H1 (cell line): ENCODE data around the gene MDH1B. TPM values are rescaled to one million over a fixed set of nuclear protein-coding genes. Genes with fewer than 3 reads are reported as not detected.

ENCODE experiments used
- ASH2L ChIP-seq: fragments of 200-600, 300-600 bp; sonication (generic); IDR thresholded peaks from one replicate; pipeline ENCODE4 v1.7.1; 2017; ENCODE audit warnings: low read length
- BACH1 ChIP-seq: IDR thresholded peaks from 2 replicates; pipeline ENCODE4 v1.6.1; 2012; ENCODE audit warnings: low read length, improper control_type of control experiment
- BRCA1 ChIP-seq: IDR thresholded peaks from 2 replicates; pipeline ENCODE4 v1.6.1; 2012; ENCODE audit warnings: low read depth, low read length, improper control_type of control experiment
- CBX8 ChIP-seq: fragments of 300-800, 300-1000 bp; sonication (generic); IDR thresholded peaks from 2 replicates; pipeline ENCODE4 v1.7.1; 2016; ENCODE audit warnings: low read depth, low read length, borderline replicate concordance
- CREB1 ChIP-seq: IDR thresholded peaks from 2 replicates; pipeline ENCODE4 v1.6.1; 2012; ENCODE audit warnings: inconsistent platforms
- EZH2 ChIP-seq: fragments of 200-600 bp; sonication (generic); IDR thresholded peaks from 2 replicates; pipeline ENCODE4 v1.7.1; 2012; ENCODE audit warnings: low read depth, mild to moderate bottlenecking, moderate library complexity, low read length, inconsistent platforms; ENCODE audit not compliant: severe bottlenecking
- FOSL1 ChIP-seq: IDR thresholded peaks from 2 replicates; pipeline ENCODE4 v1.6.1; 2011; ENCODE audit warnings: mild to moderate bottlenecking, low read depth, low read length, moderate library complexity; ENCODE audit not compliant: insufficient read depth
- GTF2F1 ChIP-seq: IDR thresholded peaks from 2 replicates; pipeline ENCODE4 v1.6.1; 2012; ENCODE audit warnings: low read depth, low read length, improper control_type of control experiment, borderline replicate concordance
- HDAC6 ChIP-seq: IDR thresholded peaks from one replicate; pipeline ENCODE4 v1.7.1; 2012; ENCODE audit warnings: low read depth, mild to moderate bottlenecking, inconsistent platforms, low read length, moderate library complexity
- KDM1A ChIP-seq: fragments of 200-600, 300-600 bp; sonication (generic); IDR thresholded peaks from 2 replicates; pipeline ENCODE4 v1.7.1; 2016; ENCODE audit warnings: mild to moderate bottlenecking, low read length, borderline replicate concordance
- MAFK ChIP-seq: IDR thresholded peaks from 2 replicates; pipeline ENCODE4 v1.6.1; 2012; ENCODE audit warnings: low read depth, mild to moderate bottlenecking, improper control_type of control experiment, low read length
- NANOG ChIP-seq: IDR thresholded peaks from 2 replicates; pipeline ENCODE4 v1.6.1; 2011; ENCODE audit warnings: low read length, low read depth, mild to moderate bottlenecking, inconsistent platforms; ENCODE audit not compliant: insufficient read depth, poor library complexity, severe bottlenecking
- POLR2A ChIP-seq, 2 experiments: IDR thresholded peaks; 1 replicate in 1 of 2; 2 replicates in 1 of 2; pipeline ENCODE4 v1.6.1; 2011; ENCODE audit warnings: low read depth in 2 of 2, low read length in 2 of 2, mild to moderate bottlenecking in 2 of 2; ENCODE audit errors: control extremely low read depth in 1 of 2
- POLR2AphosphoS5 ChIP-seq: IDR thresholded peaks from 2 replicates; pipeline ENCODE4 v1.6.1; 2011; ENCODE audit warnings: low read depth, low read length
- RAD21 ChIP-seq, 2 experiments: IDR thresholded peaks in 1 of 2; conservative IDR thresholded peaks in 1 of 2; 2 replicates each; pipeline ENCODE4 v1.6.1; 2011; ENCODE audit warnings: low read depth in 2 of 2, low read length in 2 of 2, improper control_type of control experiment in 1 of 2, inconsistent platforms in 1 of 2, mild to moderate bottlenecking in 1 of 2, moderate library complexity in 1 of 2
- RFX5 ChIP-seq: IDR thresholded peaks from 2 replicates; pipeline ENCODE4 v1.6.1; 2011; ENCODE audit warnings: low read depth, low read length, improper control_type of control experiment, borderline replicate concordance
- RNF2 ChIP-seq: fragments of 200-900, 300-1000 bp; sonication (generic); IDR thresholded peaks from 2 replicates; pipeline ENCODE4 v1.7.1; 2016; ENCODE audit warnings: borderline replicate concordance, low read depth, mild to moderate bottlenecking, antibody characterized with exemption, low read length; ENCODE audit not compliant: poor library complexity, severe bottlenecking; ENCODE audit errors: missing control alignments
- SIN3A ChIP-seq, 2 experiments: IDR thresholded peaks in 1 of 2; conservative IDR thresholded peaks in 1 of 2; 2 replicates each; pipeline ENCODE4 v1.6.1; 2011 to 2012; ENCODE audit warnings: low read length in 2 of 2, improper control_type of control experiment in 1 of 2, low read depth in 1 of 2, mild to moderate bottlenecking in 1 of 2
- SIX5 ChIP-seq: IDR thresholded peaks from 2 replicates; pipeline ENCODE4 v1.6.1; 2011; ENCODE audit warnings: mild to moderate bottlenecking, low read depth, low read length
- SP1 ChIP-seq: IDR thresholded peaks from 2 replicates; pipeline ENCODE4 v1.6.1; 2011; ENCODE audit warnings: low read depth, low read length
- SP2 ChIP-seq: IDR thresholded peaks from 2 replicates; pipeline ENCODE4 v1.6.1; 2012; ENCODE audit warnings: mild to moderate bottlenecking, low read length, inconsistent platforms
- SRF ChIP-seq: IDR thresholded peaks from 2 replicates; pipeline ENCODE4 v1.6.1; 2011; ENCODE audit warnings: mild to moderate bottlenecking, low read depth, low read length, moderate library complexity
- polyA plus RNA-seq, 7 experiments: library from polyadenylated mRNA; depleted of rRNA in 3 of 7; stranded (reverse) in 5 of 7; unstranded in 2 of 7; fragments of >200 nt in 5 of 7; fragments of 200-250 nt in 2 of 7; gene quantifications; 1 replicate in 5 of 7; 2 replicates in 1 of 7; 4 replicates in 1 of 7; pipeline versions ENCODE4 v1.2.1 to v1.2.3, GENCODE V29; 2011 to 2013; ENCODE audit warnings: missing spikeins in 2 of 7, mixed read lengths in 2 of 7
- total RNA-seq: library from RNA; stranded (reverse); fragmentation: NEBNext Ultra II Directional; extraction: Animal tissue kit (Norgen Biotek cat#: 25700); gene quantifications from 2 replicates; pipeline ENCODE4 v1.2.1, GENCODE V29; 2021
- TF ChIP-seq, protein P1 (sequence below): IDR thresholded peaks from 2 replicates; pipeline ENCODE4 v1.6.1; 2011; ENCODE audit warnings: low read depth, mild to moderate bottlenecking, low read length; ENCODE audit not compliant: insufficient read depth
- TF ChIP-seq, protein P2 (sequence below): IDR thresholded peaks from 2 replicates; pipeline ENCODE4 v1.6.1; 2012; ENCODE audit warnings: inconsistent platforms

The MDH1B gene
- total and polyA plus RNA-seq, 2 of the 8 experiments (the other 6 are each of a cell fraction or from before 2014, with no cell fraction given): 1.5 to 2.1 TPM

DNA sequence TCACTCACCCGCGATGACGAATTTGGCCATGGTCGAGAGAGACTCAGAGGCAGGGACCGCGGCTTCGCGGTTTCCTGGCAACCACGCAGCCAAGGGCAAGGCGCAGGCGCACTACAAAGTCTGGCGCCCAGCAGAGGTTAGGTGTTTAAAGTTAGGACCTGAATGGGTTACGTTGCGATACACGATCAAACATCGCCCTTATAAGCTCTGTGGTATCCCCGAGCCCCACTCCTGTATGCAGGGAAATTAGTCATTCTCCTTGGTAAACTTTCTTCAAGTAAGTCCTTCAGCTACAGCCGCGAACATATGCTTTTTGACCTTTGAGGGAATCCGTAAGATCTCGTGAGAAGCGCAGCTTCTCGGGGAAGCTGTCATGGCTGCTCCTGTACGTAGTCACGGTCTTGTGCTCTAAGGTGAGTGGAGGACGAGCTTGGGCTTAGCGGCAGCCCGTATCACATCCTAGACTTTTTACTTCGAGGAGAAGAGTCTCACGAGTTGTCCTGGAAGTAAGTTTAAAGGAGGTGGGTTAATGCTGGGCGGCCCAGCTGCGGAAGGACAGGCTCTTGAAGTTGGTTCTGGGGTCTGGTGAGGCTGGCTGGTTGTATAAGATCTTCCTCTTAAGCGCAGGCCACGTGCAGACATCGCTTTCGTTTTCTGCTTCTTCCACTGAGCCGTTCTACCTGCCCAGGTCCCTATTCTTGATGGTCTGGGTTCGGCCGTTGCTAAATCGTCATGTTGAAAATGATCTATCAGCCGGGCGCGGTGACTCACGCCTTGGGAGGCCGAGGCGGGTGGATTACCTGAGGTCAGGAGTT lies at the start of gene MDH1B, which contains the start of gene FASTKD2 (continued):
- TF ChIP-seq HDAC6 (no peak), RNF2 (no peak), GTF2F1 (no peak), SIN3A (conservative IDR thresholded peaks at IDR 0.05 in 1 of 2, IDR thresholded peaks at IDR 0.05 in 1 of 2; ENCODE audit: low read depth in 1 of 2, low read length in 2 of 2) (peak in 1 of 2 experiments; percentile 96; a peak in 3 of 4 replicates), FOSL1 (no peak), RAD21 (IDR thresholded peaks at IDR 0.05 in 1 of 2, conservative IDR thresholded peaks at IDR 0.05 in 1 of 2; ENCODE audit: low read depth in 2 of 2, low read length in 2 of 2) (no peak), POLR2A (IDR thresholded peaks at IDR 0.05; ENCODE audit: control extremely low read depth in 1 of 2, low read depth in 2 of 2, low read length in 2 of 2) (peak; percentile 92), POLR2AphosphoS5 (peak; percentile 90), ASH2L (peak; percentile 61), CBX8 (no peak), RFX5 (no peak), BRCA1 (peak; percentile 93), SIX5 (no peak), MAFK (no peak), SP1 (no peak), BACH1 (no peak), NANOG (no peak), KDM1A (no peak), SP2 (no peak), EZH2 (no peak), SRF (no peak), CREB1 (peak; percentile 27)
- TF ChIP-seq, protein P1, sequence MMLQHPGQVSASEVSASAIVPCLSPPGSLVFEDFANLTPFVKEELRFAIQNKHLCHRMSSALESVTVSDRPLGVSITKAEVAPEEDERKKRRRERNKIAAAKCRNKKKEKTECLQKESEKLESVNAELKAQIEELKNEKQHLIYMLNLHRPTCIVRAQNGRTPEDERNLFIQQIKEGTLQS: no peak
- TF ChIP-seq, protein P2, sequence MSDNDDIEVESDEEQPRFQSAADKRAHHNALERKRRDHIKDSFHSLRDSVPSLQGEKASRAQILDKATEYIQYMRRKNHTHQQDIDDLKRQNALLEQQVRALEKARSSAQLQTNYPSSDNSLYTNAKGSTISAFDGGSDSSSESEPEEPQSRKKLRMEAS: peak; percentile 70
